ACC112 (cell line): ENCODE results near the gene NCDN.

Experiments
- H2AFZ ChIP-seq: fragments of 200-600 bp; sonication (generic); one replicate; pipeline ENCODE4 v1.6.0; 2017; ENCODE audit warnings: antibody characterized with exemption, low read length; ENCODE audit not compliant: unreplicated experiment
- H3K27ac ChIP-seq: fragments of 200-600 bp; sonication (generic); 2 replicates; pipeline ENCODE4 v1.5.1; 2014; ENCODE audit warnings: low read depth, mild to moderate bottlenecking, antibody characterized with exemption, low read length, moderate library complexity
- H3K27me3 ChIP-seq: fragments of 200-600 bp; sonication (generic); 2 replicates; pipeline ENCODE4 v1.6.1; 2014; ENCODE audit warnings: mild to moderate bottlenecking, antibody characterized with exemption, low read length, moderate library complexity, mixed read lengths; ENCODE audit not compliant: insufficient read depth
- H3K36me3 ChIP-seq: fragments of 200-600 bp; sonication (generic); 2 replicates; pipeline ENCODE4 v1.6.1; 2016; ENCODE audit warnings: mild to moderate bottlenecking, antibody characterized with exemption, low read length, moderate library complexity, mixed read lengths; ENCODE audit not compliant: insufficient read depth
- H3K4me1 ChIP-seq: fragments of 200-600 bp; sonication (generic); one replicate; pipeline ENCODE4 v1.6.1; 2016; ENCODE audit warnings: low read length, mixed read lengths; ENCODE audit not compliant: insufficient read depth, unreplicated experiment, control insufficient read depth
- H3K4me3 ChIP-seq: fragments of 200-600 bp; sonication (generic); 2 replicates; pipeline ENCODE4 v1.5.1; 2014; ENCODE audit warnings: mild to moderate bottlenecking, low read depth, low read length
- H3K79me2 ChIP-seq: fragments of 200-600 bp; sonication (generic); one replicate; pipeline ENCODE4 v1.6.0; 2016; ENCODE audit warnings: low read length; ENCODE audit not compliant: control insufficient read depth, unreplicated experiment, insufficient read depth

Gene NCDN, protein sequence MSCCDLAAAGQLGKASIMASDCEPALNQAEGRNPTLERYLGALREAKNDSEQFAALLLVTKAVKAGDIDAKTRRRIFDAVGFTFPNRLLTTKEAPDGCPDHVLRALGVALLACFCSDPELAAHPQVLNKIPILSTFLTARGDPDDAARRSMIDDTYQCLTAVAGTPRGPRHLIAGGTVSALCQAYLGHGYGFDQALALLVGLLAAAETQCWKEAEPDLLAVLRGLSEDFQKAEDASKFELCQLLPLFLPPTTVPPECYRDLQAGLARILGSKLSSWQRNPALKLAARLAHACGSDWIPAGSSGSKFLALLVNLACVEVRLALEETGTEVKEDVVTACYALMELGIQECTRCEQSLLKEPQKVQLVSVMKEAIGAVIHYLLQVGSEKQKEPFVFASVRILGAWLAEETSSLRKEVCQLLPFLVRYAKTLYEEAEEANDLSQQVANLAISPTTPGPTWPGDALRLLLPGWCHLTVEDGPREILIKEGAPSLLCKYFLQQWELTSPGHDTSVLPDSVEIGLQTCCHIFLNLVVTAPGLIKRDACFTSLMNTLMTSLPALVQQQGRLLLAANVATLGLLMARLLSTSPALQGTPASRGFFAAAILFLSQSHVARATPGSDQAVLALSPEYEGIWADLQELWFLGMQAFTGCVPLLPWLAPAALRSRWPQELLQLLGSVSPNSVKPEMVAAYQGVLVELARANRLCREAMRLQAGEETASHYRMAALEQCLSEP

GRCh38 chr1:35557611-35558373, at the start of gene NCDN:
TSS of gene NCDN (plus strand) at chr1:35557799. CDS start at chr1:35558191, 392 bp downstream.
- Histone ChIP-seq H3K27ac (peak within 1 kb of the TSS; percentile 77), H2AFZ (peak within 1 kb of the TSS; percentile 60), H3K27me3 (no peaks in the 10 kb centered on the region), H3K36me3 (no peaks in the 10 kb centered on the region; the same call in 1 of the 2 replicates), H3K4me3 (peak within 1 kb of the TSS; percentile 94), H3K4me1 (peaks cover 39% of the 10 kb centered on the region), H3K79me2 (peaks cover 40% of the 10 kb centered on the region)

DNA sequence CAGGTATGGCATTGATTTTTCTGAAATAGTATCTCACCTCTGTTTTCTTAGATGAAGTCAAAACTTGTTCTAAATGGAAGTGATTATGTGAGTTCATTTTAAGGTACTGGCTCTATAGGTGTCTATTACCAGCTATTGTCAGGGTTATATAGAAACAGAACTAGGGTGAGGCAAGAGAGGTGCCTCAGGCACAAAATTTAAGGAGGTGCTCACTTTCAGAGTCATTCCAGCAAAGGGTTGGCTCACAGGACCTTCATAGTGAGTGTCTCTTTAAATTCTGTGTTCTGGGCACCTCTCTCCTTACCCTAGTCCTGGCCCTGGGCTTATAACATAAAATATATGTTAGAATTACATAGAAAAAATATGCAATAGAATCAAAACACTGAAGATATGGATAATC, 49.7 kb upstream of the NCDN start:
- H3K79me2 ChIP-seq, result peaks cover 24% of the 10 kb centered on the region
- H3K27ac ChIP-seq, result no peak overlapping the region
- no peak overlapping the region for H2AFZ ChIP-seq
- H3K4me1 ChIP-seq, result peaks cover 27% of the 10 kb centered on the region
- no peak overlapping the region for H3K4me3 ChIP-seq
- no peaks in the 10 kb centered on the region for H3K27me3 ChIP-seq
- H3K36me3 ChIP-seq, result 0 out of 2 replicates have a peak, but pooled peaks cover 5% of the 10 kb centered on the region

GRCh38 chr1:35509558-35509957, 48.0 kb upstream of the NCDN start:
- Histone ChIP-seq H3K27me3 (no peaks in the 10 kb centered on the region), H3K79me2 (peaks cover 30% of the 10 kb centered on the region), H3K36me3 (no peaks in the 10 kb centered on the region), H3K4me3 (no peak overlapping the region), H2AFZ (no peak overlapping the region), H3K4me1 (peaks cover 27% of the 10 kb centered on the region), H3K27ac (no peak overlapping the region)

- no peak overlapping the region for H3K27ac ChIP-seq
- H3K4me1 ChIP-seq, result peaks cover 17% of the 10 kb centered on the region
- peaks cover 31% of the 10 kb centered on the region for H3K79me2 ChIP-seq
- no peaks in the 10 kb centered on the region for H3K27me3 ChIP-seq
- no peaks in the 10 kb centered on the region for H3K36me3 ChIP-seq
- no peak overlapping the region for H2AFZ ChIP-seq
- H3K4me3 ChIP-seq, result no peak overlapping the region
These were observed 46.3 kb upstream of the NCDN start for GRCh38 chr1:35511305-35511704.

GRCh38 chr1:35518183-35518582, 39.4 kb upstream of the NCDN start:
- H3K27me3 ChIP-seq, result no peaks in the 10 kb centered on the region
- no peak overlapping the region for H3K27ac ChIP-seq
- no peak overlapping the region for H2AFZ ChIP-seq
- peaks cover 13% of the 10 kb centered on the region for H3K79me2 ChIP-seq
- H3K36me3 ChIP-seq, result no peaks in the 10 kb centered on the region
- no peaks in the 10 kb centered on the region for H3K4me1 ChIP-seq
- no peak overlapping the region for H3K4me3 ChIP-seq

GRCh38 chr1:35519432-35519831, 38.2 kb upstream of the NCDN start:
- Histone ChIP-seq H3K27me3 (no peaks in the 10 kb centered on the region), H3K79me2 (peaks cover 8% of the 10 kb centered on the region), H3K4me1 (no peaks in the 10 kb centered on the region), H2AFZ (no peak overlapping the region), H3K4me3 (no peak overlapping the region), H3K27ac (no peak overlapping the region), H3K36me3 (no peaks in the 10 kb centered on the region)

GRCh38 chr1:35524106-35524505, 33.5 kb upstream of the NCDN start:
- H3K79me2 ChIP-seq, result no peaks in the 10 kb centered on the region
- no peaks in the 10 kb centered on the region for H3K4me1 ChIP-seq
- H3K4me3 ChIP-seq, result no peak overlapping the region
- no peaks in the 10 kb centered on the region for H3K27me3 ChIP-seq
- H2AFZ ChIP-seq, result no peak overlapping the region
- H3K27ac ChIP-seq, result no peak overlapping the region
- H3K36me3 ChIP-seq, result peaks cover 4% of the 10 kb centered on the region

DNA sequence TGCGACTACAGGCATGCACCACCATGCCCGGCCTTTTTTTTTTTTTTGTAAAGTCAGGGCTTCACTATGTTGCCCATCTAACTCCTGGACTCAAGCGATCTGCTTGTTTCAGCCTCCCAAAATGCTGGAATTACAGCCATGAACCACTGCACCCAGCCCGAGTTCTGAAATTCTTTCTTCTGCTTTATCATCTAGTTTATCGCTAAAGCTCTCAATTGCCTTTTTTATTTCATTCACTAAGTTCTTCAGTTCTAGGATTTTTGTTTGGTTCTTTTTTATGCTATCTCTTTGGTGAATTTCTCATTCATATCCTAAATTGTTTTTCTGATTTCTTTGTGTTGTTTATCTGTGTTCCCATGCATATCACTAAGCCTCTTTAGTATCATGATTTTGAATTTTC, 27.4 kb upstream of the NCDN start:
- Histone ChIP-seq H3K4me1 (no peaks in the 10 kb centered on the region), H2AFZ (no peak overlapping the region), H3K4me3 (no peak overlapping the region), H3K27me3 (no peaks in the 10 kb centered on the region), H3K79me2 (no peaks in the 10 kb centered on the region), H3K27ac (no peak overlapping the region), H3K36me3 (peaks cover 35% of the 10 kb centered on the region)

DNA sequence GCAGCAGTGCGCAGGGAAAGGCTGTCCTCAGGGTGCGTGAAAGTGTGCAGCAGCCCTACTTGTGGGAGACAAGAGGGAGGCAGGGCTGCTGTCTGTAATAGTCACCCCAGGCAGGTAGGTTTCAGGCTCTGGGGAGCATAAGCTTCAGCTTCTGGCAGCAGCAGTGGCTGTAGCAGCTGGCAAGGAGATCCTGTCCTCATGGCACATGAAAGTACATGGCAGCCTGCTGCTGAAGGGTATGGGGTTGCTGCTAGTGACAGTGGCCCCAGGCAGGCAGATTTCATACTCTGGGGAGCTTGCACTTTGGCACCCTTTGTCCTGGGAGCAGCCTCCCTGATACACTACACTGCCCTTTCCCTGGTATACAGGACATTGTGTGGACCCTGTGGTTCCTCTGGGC, 26.7 kb upstream of the NCDN start:
- no peaks in the 10 kb centered on the region for H3K4me1 ChIP-seq
- no peaks in the 10 kb centered on the region for H3K27me3 ChIP-seq
- H3K4me3 ChIP-seq, result no peak overlapping the region
- H3K79me2 ChIP-seq, result no peaks in the 10 kb centered on the region
- no peak overlapping the region for H2AFZ ChIP-seq
- H3K36me3 ChIP-seq, result peaks cover 31% of the 10 kb centered on the region
- H3K27ac ChIP-seq, result no peak overlapping the region

DNA sequence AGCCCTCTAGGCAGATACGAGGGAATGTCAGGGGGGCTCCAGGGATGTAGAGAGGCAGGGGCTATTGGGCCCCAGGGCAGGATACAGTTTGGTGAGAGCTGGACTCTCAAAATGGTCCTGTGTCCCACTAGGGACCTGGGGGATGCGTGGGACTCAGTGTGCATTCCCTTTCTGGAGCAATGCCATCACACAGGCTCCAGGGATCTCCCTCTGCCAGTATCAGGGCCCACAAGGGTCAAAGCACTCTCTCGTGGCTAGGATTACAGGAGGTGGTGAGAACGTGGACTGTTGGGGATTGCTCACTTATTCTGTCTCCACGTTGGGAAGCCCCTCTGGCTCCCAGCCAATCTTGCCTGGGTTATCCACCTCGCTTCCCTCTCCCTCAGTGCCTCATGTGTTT, 26.2 kb upstream of the NCDN start:
- H3K4me1 ChIP-seq, result no peaks in the 10 kb centered on the region
- H3K4me3 ChIP-seq, result no peak overlapping the region
- peaks cover 32% of the 10 kb centered on the region for H3K36me3 ChIP-seq
- no peak overlapping the region for H2AFZ ChIP-seq
- no peak overlapping the region for H3K27ac ChIP-seq
- H3K27me3 ChIP-seq, result no peaks in the 10 kb centered on the region
- peaks cover 2% of the 10 kb centered on the region for H3K79me2 ChIP-seq
